ENCODE results near the gene IL12RB2. TPM values are rescaled to one million over a fixed set of nuclear protein-coding genes. Genes with fewer than 3 reads are reported as not detected.

IL12RB2 gene
- total and polyA plus RNA-seq, 2 of the 13 experiments (the other 11 are each of a cell fraction or from before 2014, with no cell fraction given) = not detected

- ChIA-PET CTCF (ENCODE audit: low intra/inter-chr PET ratio, low total read pairs) (no interaction called here), POLR2A (no interaction called here)
- Histone ChIP-seq H3K9me3 (ENCODE audit: low read length) (no peaks in the 10 kb centered on the region), H3K36me3 (replicated peaks in 1 of 2; ENCODE audit: control insufficient read depth in 1 of 2, insufficient read depth in 2 of 2, low read length in 2 of 2) (no peaks in the 10 kb centered on the region; a peak in 1 of 5 replicates), H3K27me3 (ENCODE audit: control insufficient read depth in 1 of 2, insufficient read depth in 2 of 2, low read length in 2 of 2) (no peaks in the 10 kb centered on the region; a peak in 1 of 5 replicates), H3K79me2 (ENCODE audit: insufficient read depth, low read length) (peaks cover 24% of the 10 kb centered on the region), H3K9ac (ENCODE audit: insufficient read depth, low read depth, low read length) (no peak overlapping the region), H3K27ac (ENCODE audit: extremely low read length, insufficient read depth, low read length) (no peak overlapping the region), H3K4me1 (ENCODE audit: insufficient read depth, low read length) (peaks cover 16% of the 10 kb centered on the region), H2AFZ (ENCODE audit: low read length) (no peak overlapping the region), H3K4me2 (ENCODE audit: low read depth, low read length) (no peak overlapping the region), H3K4me3 (replicated peaks in 1 of 3; ENCODE audit: insufficient read depth in 1 of 3, low read depth in 2 of 3, low read length in 3 of 3) (no peak overlapping the region), H4K20me1 (ENCODE audit: insufficient read depth, low read length) (peaks cover 19% of the 10 kb centered on the region)
- 95% methylated on average over 1 of the region's 1 CpG for WGBS (ENCODE audit: low lambda C conversion rate)
- FAIRE-seq (no peak), DNase-seq (ENCODE audit: low spot score) (no peak), ATAC-seq (no peak)
- no TSS peak for BruUV-seq (replicated peaks)
- in situ Hi-C loops (cut with HindIII; ENCODE audit: extremely low pct_ligation_motif_present, low pct_unique_long_range_greater_than_20kb) (no loop called here), intact Hi-C loops (cut with micrococcal nuclease; ENCODE audit: unreplicated experiment) (loop anchor here (5.0 kb wide), 1 partner anchor 55 kb away; no protein-coding TSS in a partner anchor)
- TF ChIP-seq ZBTB25 (CRISPR knock-in tag; IDR thresholded peaks at IDR 0.05) (no peak), ZNF20 (CRISPR knock-in tag; IDR thresholded peaks at IDR 0.05) (no peak), ZFP62 (CRISPR knock-in tag; IDR thresholded peaks at IDR 0.05) (no peak), KLF16 (CRISPR knock-in tag; IDR thresholded peaks at IDR 0.05) (no peak)
These were observed 125.1 kb downstream of the IL12RB2 start for GRCh38 chr1:67432745-67433144.

- no peaks in the 10 kb centered on the region; a peak in 1 of 5 replicates for H3K27me3 ChIP-seq (ENCODE audit: control insufficient read depth in 1 of 2, insufficient read depth in 2 of 2, low read length in 2 of 2)
- no peak overlapping the region for H2AFZ ChIP-seq (ENCODE audit: low read length)
- no peak for ATAC-seq
- no peak overlapping the region for H3K4me2 ChIP-seq (ENCODE audit: low read depth, low read length)
- ChIA-PET POLR2A (interaction anchor here (0.6 kb wide), 1 partner anchor 100 kb away, joined by 4 read pairs; no protein-coding TSS in a partner anchor), CTCF (ENCODE audit: low intra/inter-chr PET ratio, low total read pairs) (no interaction called here)
- WGBS (ENCODE audit: low lambda C conversion rate) = 66% methylated on average over 2 of the region's 2 CpGs
- H3K9ac ChIP-seq (ENCODE audit: insufficient read depth, low read depth, low read length) = no peak overlapping the region
- in situ Hi-C loops (cut with HindIII; ENCODE audit: extremely low pct_ligation_motif_present, low pct_unique_long_range_greater_than_20kb) (no loop called here), intact Hi-C loops (cut with micrococcal nuclease; ENCODE audit: unreplicated experiment) (loop anchor here (5.0 kb wide), 1 partner anchor 53 kb away; no protein-coding TSS in a partner anchor)
- H3K4me1 ChIP-seq (ENCODE audit: insufficient read depth, low read length) = peaks cover 25% of the 10 kb centered on the region
- BruUV-seq (replicated peaks) = no TSS peak
- H3K36me3 ChIP-seq (replicated peaks in 1 of 2; ENCODE audit: control insufficient read depth in 1 of 2, insufficient read depth in 2 of 2, low read length in 2 of 2) = no peaks in the 10 kb centered on the region; a peak in 1 of 5 replicates
- peaks cover 8% of the 10 kb centered on the region for H4K20me1 ChIP-seq (ENCODE audit: insufficient read depth, low read length)
- no peak for DNase-seq (ENCODE audit: low spot score)
- H3K9me3 ChIP-seq (ENCODE audit: low read length) = no peaks in the 10 kb centered on the region
- H3K4me3 ChIP-seq (replicated peaks in 1 of 3; ENCODE audit: insufficient read depth in 1 of 3, low read depth in 2 of 3, low read length in 3 of 3) = no peak overlapping the region
- TF ChIP-seq KDM5A (IDR thresholded peaks at IDR 0.05; ENCODE audit: borderline replicate concordance, low read length) = no peak
- TF ChIP-seq ZBTB44 (CRISPR knock-in tag; IDR thresholded peaks at IDR 0.05) = no peak
- no peak for TF ChIP-seq HINFP (CRISPR knock-in tag; IDR thresholded peaks at IDR 0.05; ENCODE audit: low read depth)
- TF ChIP-seq ZNF512 (CRISPR knock-in tag; IDR thresholded peaks at IDR 0.05) = no peak
- no peak for TF ChIP-seq ZNF253 (CRISPR knock-in tag; IDR thresholded peaks at IDR 0.05; ENCODE audit: borderline replicate concordance)
- TF ChIP-seq POGZ (CRISPR knock-in tag; IDR thresholded peaks at IDR 0.05) = no peak
- FAIRE-seq = no peak
- no peak overlapping the region for H3K27ac ChIP-seq (ENCODE audit: extremely low read length, insufficient read depth, low read length)
- H3K79me2 ChIP-seq (ENCODE audit: insufficient read depth, low read length) = peaks cover 13% of the 10 kb centered on the region
These were observed 126.2 kb downstream of the IL12RB2 start for GRCh38 chr1:67433837-67434236.
